Cardiac fibroblast (primary cell): ENCODE measurements around the gene RER1.

Experiments used
- DNase-seq, 2 donors: peaks; one replicate each; pipeline versions ENCODE4 v3.0.0 to v3.0.0-alpha.2; 2010; ENCODE audit warnings: low read depth in 2 of 2
- H3K4me3 ChIP-seq, 2 donors: replicated peaks in 1 of 2; 1 replicate in 1 of 2; 2 replicates in 1 of 2; pipeline ENCODE4 v1.5.1; 2011; ENCODE audit warnings: low read depth in 2 of 2, low read length in 2 of 2, mild to moderate bottlenecking in 2 of 2, moderate library complexity in 1 of 2
- TF ChIP-seq, protein P1 (sequence below): IDR thresholded peaks from one replicate; pipeline ENCODE4 v1.5.1; 2011; ENCODE audit warnings: low read depth, mild to moderate bottlenecking, low read length, inconsistent platforms

RER1 gene

DNA sequence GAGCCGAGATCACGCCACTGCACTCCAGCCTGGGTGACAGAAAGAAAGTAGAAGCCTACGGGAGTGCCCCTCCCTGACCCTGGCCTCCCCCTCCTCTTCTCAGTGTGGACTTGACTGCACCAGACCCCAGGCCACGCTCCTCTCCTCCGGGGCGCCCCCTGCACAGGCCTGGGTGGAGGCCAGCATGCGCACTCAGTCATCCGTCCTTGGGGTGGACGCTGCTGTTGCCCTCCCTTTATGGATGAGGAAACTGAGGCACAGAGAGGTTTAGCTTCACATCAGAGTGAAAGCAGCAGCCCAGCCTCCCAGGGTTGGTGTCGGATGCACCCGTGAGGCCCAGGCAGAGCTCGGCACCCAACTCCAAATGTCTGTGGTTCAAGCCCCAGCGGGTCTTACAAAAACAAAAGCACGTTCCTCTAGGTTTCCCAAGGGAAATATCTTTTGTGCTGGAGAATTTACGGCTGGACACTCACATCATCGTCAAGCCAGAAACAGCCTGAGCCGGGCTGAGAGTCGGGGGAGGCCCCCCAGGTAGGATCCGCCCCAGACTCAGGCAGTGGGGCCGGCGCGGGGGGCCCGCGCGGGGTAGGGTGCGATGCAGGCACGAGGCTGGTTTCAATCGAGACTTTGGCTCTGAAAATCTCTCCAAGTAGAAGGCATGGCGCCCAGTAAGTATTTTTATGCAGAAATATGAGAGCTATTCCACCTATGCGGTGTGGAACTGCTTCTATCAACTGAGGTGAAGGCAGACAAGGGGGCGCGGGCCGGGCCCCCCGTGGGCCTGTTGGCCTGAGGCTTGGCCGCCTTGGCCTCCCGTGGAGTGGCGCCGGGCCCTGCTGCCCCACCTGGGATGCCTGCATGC lies 36.9 kb upstream of the RER1 start:
- DNase-seq: no peak
- TF ChIP-seq, protein P1, sequence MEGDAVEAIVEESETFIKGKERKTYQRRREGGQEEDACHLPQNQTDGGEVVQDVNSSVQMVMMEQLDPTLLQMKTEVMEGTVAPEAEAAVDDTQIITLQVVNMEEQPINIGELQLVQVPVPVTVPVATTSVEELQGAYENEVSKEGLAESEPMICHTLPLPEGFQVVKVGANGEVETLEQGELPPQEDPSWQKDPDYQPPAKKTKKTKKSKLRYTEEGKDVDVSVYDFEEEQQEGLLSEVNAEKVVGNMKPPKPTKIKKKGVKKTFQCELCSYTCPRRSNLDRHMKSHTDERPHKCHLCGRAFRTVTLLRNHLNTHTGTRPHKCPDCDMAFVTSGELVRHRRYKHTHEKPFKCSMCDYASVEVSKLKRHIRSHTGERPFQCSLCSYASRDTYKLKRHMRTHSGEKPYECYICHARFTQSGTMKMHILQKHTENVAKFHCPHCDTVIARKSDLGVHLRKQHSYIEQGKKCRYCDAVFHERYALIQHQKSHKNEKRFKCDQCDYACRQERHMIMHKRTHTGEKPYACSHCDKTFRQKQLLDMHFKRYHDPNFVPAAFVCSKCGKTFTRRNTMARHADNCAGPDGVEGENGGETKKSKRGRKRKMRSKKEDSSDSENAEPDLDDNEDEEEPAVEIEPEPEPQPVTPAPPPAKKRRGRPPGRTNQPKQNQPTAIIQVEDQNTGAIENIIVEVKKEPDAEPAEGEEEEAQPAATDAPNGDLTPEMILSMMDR: no peak
- H3K4me3 ChIP-seq: no peak overlapping the region

DNA sequence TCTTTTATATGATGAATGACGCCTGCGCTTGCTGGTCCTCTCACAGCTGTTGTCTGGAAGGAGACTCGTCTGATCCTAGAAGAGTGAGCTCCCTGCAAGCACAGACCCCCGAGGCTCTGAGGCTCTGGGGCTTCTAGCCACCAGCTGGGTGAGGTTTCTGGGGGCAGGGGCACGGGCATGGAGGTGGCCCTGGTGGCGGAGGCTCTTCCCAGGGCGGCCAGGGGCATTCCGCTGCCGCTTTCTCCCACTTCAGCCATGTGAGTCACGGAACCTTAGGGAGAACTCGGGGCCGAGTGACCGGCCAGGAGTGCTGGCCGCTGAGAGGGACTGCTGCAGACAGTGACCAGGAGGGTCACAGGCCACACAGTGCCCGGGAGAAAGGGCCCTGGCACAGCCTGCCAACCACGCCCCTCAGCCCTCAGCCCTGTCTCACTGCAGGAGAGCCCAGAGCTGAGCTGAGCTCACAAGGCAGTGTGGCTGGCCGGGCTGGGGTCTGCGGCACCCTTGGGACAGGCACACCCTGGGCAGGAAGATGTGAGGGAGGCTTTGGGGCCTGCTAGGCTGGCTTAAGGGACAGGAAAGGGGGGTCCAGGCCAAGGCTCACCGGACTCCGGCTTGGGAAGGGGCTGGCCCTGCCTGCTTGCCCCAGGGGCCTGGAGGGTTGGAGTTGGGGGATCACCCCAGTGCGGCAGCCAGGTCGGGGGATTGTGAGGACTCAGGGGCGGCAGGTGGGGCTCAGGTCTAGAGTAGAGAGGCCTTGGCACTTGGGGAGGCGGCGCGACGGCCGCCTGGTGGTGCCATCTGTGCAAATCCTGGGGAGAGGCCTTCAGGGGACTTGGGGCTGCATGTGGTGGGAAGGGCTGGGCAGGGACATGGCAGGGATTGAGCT lies 36.0 kb upstream of the RER1 start:
- no peak for DNase-seq
- no peak overlapping the region for H3K4me3 ChIP-seq
- TF ChIP-seq, protein P1: no peak

DNA sequence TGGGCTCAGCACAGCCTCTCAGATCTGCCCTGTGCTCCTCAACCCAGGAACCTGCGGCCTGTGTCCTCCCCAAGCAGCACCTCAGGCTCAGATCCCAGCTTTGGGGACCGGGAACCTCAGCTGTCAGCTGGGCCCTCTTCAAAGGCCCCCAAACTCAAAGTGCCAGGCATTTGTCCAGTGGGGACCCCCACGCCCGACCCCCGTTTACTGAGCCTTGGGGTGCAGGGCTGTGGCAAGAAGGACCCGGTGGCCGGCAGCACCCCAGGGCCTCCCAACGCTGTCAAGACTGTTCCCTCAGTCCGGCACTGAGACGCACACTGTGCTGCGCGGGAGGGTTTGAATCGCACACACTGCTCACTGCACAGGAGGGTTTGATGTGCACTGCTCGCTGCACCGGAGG lies 35.2 kb upstream of the RER1 start:
- TF ChIP-seq, protein P1: no peak
- H3K4me3 ChIP-seq: no peak overlapping the region
- no peak for DNase-seq

DNA sequence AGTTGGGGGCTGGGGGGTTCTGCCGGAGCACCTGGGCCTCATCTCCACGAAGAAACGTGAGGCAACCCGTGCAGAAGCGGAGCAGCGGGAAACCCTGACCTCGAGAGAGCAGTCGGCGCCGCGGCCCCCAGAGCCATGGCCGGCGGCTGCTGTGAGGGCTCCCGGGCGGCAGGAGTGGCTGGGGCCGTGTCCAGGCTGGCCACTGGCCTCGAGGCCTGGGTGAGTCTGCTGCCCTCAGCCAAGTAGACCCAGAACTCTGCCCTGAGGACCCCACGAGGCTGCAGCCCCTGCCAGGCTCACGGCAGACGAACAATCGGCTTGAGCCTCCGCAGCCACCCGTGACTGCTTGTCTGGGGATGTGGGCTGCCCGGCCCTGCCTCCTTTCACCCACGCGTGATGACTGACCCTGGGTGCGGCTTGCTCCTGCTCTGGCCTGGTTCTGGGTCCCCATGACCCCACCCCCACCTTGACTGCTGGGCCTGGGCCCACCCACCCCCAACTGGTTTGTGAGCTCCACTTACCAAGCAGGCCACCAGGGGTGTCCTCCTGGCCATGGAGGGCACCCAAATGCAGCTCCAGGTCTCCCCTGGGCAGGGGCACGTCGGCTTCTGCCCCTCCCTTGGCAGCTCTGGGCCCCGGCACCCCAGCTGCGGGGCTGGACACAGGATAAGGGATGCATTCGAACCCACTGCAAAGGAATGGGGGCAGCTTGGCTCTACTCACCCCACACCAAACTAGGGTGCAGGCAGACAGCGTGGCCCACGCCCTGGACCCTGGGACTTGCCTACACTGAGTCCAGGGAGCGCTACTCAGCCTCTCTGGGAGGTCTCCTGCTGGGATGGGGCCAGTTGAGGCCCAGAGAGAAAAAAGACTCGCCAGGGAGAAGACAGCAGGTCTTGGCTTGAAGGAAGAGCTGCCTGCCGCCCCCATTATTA lies 34.5 kb upstream of the RER1 start:
- no peak for DNase-seq
- TF ChIP-seq, protein P1: no peak
- no peak overlapping the region for H3K4me3 ChIP-seq

DNA sequence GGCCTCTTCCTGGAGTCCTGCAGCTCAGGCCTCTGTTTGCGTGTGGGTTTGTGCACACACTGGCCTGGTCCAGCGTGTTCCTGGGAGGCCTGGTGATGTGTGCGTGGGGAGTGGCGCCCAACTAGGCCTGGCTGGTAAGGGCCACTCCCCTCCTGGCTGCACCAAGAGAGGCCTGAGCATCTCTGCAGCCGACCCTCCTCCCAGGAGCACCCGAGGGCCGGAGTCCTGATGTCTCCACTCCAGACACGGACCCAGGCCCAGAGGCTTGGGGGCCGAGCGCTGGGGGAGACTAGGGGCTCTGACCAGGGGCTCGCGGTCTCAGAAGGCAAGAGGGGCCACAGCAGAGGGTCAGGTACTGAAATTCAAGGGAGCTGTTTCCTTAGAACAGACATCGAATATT lies 33.6 kb upstream of the RER1 start:
- TF ChIP-seq, protein P1: no peak
- H3K4me3 ChIP-seq: no peak overlapping the region
- DNase-seq: no peak
